Stimulated activated CD8-positive, alpha-beta memory T cell treated with anti-CD3 and anti-CD28 coated beads, Interleukin-12 subunit alpha, Interleukin-12 subunit beta, amount 100 ng/mL, for 24 hours (primary cell): ENCODE results near the gene TANGO2.

Source experiments
- DNase-seq: peaks from one replicate; pipeline ENCODE4 v3.0.0-alpha.2; 2020; ENCODE audit errors: extremely low read depth

TANGO2 gene, protein sequence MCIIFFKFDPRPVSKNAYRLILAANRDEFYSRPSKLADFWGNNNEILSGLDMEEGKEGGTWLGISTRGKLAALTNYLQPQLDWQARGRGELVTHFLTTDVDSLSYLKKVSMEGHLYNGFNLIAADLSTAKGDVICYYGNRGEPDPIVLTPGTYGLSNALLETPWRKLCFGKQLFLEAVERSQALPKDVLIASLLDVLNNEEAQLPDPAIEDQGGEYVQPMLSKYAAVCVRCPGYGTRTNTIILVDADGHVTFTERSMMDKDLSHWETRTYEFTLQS

DNA sequence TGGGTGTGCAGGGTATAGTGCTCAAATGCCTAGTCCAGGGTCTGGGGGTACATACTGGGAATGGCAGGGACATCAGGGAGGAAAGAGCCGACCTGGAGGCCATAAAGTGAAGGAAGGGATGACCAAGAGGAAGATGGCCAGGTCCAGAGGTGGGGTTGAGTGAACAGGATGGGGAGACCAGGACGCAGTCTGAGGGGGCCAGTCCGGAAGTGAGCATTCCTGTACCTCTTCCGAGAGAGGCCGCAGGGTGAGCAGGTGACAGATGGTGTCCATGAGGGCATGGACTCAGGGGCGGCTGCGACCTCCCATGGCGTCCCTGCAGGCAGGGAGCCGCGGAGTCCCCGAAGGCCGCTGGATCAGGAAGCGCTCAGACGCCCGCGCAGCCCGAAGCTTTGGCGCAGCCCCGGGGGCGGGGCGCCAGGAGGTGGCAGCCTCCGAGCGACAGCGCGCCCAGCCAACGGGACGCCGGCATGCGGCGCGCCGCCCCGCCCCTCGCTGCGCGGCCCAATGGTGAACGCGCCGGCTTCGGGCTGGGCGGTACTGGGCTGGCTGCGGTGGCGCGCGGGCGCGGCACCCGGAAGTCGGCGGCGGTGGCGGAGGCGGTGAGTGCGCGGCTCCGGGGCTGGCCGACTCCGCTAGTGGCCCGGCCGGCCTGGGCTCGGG lies at the start of gene TANGO2:
Gene TANGO2, plus strand, starts transcription at position 578 of the 663 bp plus-strand sequence. CDS start 15,689 bp downstream, outside the sequence.
- peak; percentile 76 for DNase-seq

DNA sequence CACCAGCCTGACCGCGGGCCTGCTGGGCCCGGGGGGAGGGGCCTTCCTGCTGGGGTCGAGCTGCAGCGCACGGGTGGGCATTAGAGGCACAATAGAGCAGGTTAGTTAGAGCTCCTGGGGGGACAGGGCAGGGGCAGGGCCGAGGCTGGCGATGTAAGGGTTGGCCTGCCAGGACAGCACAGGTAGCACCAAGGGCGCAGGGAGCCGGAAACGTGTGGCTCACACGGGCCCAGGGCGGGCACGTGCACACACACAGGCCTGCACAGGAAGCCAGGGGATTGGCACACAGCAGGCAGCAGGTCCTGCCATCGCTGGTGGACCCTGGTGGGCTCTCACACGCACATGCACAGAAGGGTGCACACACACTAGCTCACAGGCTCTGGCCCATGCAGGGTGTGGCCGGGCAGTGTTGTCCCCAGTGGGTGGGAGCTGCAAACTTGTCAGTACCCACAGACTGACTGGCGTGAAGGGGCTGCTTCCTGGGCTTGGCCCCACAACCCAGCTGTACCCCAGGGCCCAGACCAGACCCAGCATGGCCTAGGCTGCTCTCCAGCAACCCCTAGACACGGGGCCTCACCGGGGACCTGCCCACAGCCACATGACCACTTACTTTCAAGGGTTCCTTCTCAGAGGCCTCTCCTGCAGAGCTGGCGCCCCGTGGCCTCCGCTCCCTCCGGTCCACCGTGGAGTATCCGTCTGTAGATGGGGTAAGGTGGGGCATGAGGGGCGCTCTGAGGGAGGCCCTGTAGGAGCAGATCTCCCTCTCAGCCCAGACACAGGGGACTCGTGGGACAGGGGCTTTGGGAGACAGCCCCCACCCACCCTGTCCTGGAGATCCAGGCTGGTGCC lies 49.4 kb upstream of the TANGO2 start:
- DNase-seq: no peak

DNA sequence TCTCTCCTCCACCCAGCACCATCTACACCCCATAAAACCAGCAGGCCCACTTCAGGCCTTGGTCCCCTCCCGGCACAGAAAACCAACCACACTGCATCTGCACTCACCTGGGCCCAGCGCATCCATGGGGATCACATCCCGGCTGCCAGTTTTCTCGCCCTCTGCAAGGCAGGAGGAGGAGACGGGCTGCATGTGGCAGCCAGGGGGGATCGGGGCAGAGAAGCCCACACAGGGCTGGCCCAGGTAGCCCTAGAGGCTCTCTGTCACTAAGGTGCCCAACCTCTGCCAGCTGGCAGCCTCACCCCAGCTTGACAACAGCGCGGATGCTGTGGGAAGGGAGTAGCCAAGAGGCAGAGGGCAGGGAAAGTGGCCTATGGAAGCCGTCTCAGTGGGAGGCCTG lies 48.7 kb upstream of the TANGO2 start:
- no peak for DNase-seq

- no peak for DNase-seq
These were observed 48.0 kb upstream of the TANGO2 start for GRCh38 chr22:19972652-19973550.

- DNase-seq: no peak
These were observed 47.2 kb upstream of the TANGO2 start for GRCh38 chr22:19973551-19974267.

- no peak for DNase-seq
These were observed 46.5 kb upstream of the TANGO2 start for GRCh38 chr22:19974268-19974861.

GRCh38 chr22:19974935-19975706 lies 45.8 kb upstream of the TANGO2 start:
- DNase-seq: no peak

GRCh38 chr22:19975707-19976035 lies 45.2 kb upstream of the TANGO2 start:
- no peak for DNase-seq

DNA sequence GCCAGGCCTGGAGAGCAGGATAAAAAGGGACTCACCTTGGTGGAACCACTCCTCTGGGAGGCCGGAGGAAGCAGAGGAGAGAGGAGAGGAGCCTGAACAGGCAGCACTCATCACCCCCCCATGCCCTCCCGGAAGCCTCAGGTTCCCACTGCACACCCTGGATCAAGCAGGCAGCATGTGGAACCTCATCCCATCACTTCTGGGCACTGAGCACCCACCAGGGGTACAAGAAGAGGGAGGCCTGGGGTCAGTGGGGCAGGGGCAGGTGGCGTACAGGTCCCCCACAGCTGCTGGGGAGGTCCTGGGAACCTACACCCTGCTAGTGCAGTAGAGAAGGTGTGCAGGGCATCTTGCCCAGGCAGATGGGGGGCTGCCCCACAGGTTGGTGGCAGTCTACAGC lies 44.2 kb upstream of the TANGO2 start:
- DNase-seq: no peak

DNA sequence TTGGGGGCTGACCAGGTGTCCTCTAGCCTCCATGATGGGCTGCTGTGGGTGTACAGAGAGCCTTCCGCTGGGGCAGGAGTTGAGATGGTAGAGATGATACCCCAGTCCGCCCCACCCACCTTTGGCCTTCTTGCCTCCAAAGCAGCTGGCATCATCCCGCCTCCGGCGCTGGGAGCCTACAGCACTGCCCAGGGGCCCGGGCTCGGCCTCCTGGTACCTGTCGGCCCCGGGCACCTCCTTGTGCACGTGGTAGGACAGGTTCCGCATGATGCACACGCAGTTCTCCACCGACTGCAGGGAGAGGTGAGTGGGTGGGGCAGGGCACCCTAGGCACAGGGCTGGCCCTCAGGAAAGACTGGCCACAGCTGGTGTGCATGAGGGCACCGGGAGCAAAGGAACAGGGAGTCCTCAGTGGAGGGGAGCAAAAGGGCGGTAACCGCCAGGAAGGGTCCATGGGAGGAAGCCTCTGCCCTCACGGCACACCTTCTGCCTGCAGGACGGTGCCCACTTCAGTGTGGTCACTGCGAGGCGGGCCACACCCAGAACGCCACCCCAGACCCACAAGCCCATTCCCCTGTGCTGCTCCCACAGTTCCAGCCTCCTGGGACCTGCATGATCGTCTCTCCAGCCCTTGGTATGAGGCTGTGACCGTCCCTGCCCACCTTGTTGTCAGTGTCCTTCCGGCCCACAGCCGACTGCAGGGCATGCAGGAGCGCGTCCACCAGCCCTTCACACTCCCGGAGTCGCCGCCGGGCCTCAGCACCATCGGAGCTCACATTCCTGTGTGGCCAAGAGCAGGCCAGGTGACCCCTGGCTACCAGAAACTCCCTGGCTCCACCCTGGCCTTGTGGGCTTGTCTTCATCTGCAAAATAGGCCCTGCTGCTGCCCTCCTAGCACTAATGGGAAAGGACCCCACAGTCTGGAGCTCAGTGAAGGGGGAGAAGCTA lies 43.3 kb upstream of the TANGO2 start:
- DNase-seq: no peak

- no peak for DNase-seq
These were observed 42.2 kb upstream of the TANGO2 start for GRCh38 chr22:19978748-19979147.

DNA sequence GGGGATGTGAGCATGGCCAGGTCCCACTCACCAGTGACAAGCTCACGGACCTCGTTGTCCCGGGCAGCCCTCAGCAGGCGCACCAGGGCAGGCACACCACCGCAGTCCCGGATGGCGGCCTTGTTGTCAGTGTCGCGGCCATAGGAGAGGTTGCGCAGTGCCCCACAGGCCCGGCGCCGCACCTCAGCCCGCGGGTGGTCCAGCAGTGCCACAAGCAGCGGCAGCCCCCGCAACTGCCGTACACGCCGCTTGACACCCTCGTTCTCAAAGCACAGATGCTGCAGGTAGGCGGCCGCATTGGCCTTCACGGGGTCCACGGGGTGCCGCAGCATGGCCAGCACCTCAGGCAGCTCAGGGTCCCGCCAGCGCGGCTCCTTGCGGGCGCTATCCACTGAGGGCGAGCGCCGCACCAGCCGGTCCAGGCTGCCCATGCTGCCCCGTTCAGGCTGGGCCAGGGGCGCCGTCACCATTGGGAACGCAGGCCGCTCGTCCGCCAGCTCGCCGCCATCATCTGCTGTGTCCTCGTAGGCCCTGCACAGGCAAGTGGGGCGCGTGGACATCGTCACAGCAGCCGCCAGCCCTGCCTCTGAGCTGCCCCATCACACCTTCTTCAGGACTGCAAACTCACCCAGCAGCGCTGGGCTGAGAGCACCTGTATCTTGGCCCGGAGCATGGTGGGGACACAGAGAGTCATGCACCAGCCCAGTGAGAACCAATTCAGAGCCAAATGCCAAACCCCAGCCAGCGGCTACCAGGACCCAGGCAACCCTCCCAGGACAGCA lies 41.0 kb upstream of the TANGO2 start:
- DNase-seq: no peak

DNA sequence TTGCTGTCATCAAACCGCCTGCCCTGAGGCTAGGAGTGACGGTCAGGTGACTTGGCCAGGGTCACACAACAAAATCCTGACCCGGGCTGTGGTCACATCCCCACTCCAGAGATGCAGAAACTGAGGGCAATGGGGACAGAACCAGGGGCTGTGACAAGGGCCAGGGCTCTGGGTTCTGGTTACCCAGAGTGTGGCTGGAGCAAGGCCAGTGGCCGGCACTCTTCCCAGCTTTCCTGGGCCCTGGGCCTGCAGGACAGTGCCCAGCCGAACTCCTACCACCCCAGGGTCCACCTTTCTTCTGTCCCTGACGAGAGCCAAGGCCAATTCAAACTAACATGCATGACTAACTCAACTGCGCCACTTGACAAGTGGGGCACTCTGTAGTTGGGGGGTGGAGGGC lies 40.1 kb upstream of the TANGO2 start:
- no peak for DNase-seq

DNA sequence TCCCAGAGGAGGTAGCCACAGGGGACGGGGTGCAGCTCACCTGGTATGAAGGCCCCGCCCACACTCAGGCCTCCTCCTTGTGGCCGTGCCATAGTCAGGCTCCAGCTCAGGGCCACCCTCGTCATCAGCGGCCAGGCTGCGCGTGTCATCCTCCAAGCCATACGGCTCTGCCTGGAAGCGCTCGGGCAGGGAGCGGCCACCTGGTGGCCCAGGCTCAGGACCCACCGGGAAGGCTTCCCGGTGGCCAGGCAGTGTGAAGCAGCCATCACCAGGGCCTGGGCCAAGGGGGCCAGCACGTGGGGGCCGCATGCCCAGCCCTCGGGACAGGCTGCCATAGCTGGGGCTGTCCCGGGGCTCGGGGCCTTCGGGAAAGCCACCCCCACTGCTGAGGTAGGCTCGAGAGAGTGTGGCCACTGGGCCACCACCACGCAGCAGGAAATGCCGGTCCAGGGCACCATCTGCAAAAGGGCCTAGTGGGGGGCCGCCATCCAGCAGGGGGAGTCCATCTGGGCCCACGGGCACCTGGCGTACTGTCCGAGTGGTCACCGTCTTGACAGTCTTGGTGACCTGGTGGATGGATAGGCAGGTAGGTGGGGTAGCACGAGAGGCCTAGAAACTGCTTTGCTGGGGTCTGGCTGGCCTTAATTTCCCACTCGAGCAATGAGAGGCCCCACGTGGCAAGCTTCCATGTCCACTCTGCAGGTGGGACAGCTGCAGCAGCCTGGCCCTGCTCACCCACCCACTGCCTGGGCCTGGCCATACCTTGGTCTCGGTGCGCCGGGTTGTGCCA lies 39.5 kb upstream of the TANGO2 start:
- DNase-seq: no peak

- DNase-seq: no peak
These were observed 38.7 kb upstream of the TANGO2 start for GRCh38 chr22:19981961-19982920.

- no peak for DNase-seq
These were observed 37.8 kb upstream of the TANGO2 start for GRCh38 chr22:19982991-19983578.
